ENCODE data around the gene MT1A. TPM values are rescaled to one million over a fixed set of nuclear protein-coding genes. Genes with fewer than 3 reads are reported as not detected.

The MT1A gene
- total RNA-seq, 1 experiment from 2014 or later = 2.8 TPM

DNA sequence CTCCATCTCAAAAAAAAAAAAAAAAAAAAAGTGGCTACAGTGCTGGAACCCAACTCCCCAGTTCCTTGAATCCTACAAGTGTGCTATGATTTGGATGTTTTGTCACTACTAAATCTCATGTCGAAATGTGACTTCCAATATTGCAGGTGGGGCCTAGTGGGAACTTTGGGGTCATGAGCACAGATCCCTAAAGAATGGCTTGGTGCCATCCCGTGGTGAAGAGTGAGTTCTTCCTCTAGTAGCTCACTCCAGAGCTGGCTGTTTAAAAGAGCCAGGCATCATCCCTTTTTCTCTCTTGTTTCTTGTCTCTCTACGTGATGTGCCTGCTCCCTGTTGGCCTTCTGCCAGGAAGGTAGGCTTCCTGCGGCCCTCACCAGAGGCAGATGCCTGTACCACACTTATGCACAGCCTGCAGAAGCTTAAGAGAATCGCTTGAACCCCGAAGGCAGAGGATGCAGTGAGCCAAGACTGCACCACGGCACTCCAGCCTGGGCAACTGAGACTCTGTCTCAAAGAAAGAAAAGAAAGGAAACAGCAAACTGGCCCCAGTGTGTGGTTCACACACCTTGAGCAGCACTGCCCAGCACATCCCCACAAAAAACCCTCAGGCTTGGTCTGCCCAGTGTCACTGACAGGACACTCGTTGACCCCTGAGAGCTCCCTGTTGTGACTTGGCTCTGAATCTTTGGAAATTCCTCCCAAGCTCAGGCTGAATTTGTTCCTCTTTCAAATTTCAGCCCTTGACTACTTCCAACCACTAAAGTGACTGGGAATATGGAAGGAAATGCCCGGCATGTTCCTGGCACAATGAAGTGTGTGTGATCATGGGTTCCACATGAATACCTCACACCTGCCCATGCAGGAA, 9.7 kb upstream of the MT1A start:
- Mint-ChIP-seq H3K27me3 (ENCODE audit: low read depth) (peaks cover 98% of the 10 kb centered on the region), H3K27ac (no peak overlapping the region), H3K4me3 (no peak overlapping the region), H3K36me3 (0 out of 2 replicates have a peak, but pooled peaks cover 2% of the 10 kb centered on the region), H3K9me3 (no peaks in the 10 kb centered on the region), H3K4me1 (peaks cover 34% of the 10 kb centered on the region)
- ATAC-seq (no peak), DNase-seq (ENCODE audit: low spot score) (no peak)
- TF ChIP-seq GRHL2 (CRISPR knock-in tag; IDR thresholded peaks at IDR 0.05; ENCODE audit: insufficient replicate concordance, severe bottlenecking) = no peak
- TF ChIP-seq TEAD1 (CRISPR knock-in tag; IDR thresholded peaks at IDR 0.05) = no peak
- TF ChIP-seq TCF7 (CRISPR knock-in tag; IDR thresholded peaks at IDR 0.05; ENCODE audit: low read depth) = no peak
- TF ChIP-seq ZBTB21 (CRISPR knock-in tag; IDR thresholded peaks at IDR 0.05; ENCODE audit: borderline replicate concordance) = no peak
- TF ChIP-seq ESRRA (CRISPR knock-in tag; IDR thresholded peaks at IDR 0.05; ENCODE audit: borderline replicate concordance) = no peak
- TF ChIP-seq ZNF671 (CRISPR knock-in tag; IDR thresholded peaks at IDR 0.05) = no peak
- TF ChIP-seq ATF1 (CRISPR knock-in tag; IDR thresholded peaks at IDR 0.05) = no peak
- TF ChIP-seq, protein P1, sequence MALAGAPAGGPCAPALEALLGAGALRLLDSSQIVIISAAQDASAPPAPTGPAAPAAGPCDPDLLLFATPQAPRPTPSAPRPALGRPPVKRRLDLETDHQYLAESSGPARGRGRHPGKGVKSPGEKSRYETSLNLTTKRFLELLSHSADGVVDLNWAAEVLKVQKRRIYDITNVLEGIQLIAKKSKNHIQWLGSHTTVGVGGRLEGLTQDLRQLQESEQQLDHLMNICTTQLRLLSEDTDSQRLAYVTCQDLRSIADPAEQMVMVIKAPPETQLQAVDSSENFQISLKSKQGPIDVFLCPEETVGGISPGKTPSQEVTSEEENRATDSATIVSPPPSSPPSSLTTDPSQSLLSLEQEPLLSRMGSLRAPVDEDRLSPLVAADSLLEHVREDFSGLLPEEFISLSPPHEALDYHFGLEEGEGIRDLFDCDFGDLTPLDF (CRISPR knock-in tag; IDR thresholded peaks at IDR 0.05) = no peak
- ChIA-PET CTCF (interaction anchor here (0.7 to 2.2 kb wide), 6 partner anchors 10 to 73 kb away, joined by 4 to 10 read pairs (median 6); partner anchors contain the start of gene MT2A), POLR2A (interaction anchor here (4.9 kb wide), 1 partner anchor 19 kb away, joined by 68 read pairs; the partner anchor contains the start of gene MT2A)

DNA sequence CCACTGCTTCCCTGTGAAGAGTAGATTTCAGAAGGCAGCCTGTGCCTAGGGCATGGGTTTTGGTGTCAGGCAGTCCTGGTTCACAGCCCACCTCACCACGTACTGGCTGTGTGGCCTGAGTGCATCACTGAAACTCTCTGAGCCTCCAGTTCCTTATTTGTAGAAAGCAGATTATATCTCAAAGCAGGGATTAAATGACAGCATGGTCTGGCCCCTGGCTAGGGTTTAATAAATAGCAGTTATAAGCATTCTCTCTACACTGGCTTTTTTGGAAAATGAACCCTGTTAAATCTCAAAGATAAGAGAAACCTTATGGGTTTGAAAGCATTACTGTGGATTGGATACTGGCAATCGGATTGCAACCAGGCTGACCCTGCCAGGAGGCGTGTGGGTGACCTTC, 8.9 kb upstream of the MT1A start:
- no peak overlapping the region for H3K4me3 Mint-ChIP-seq
- DNase-seq (ENCODE audit: low spot score) (no peak), ATAC-seq (no peak)
- H3K9me3 Mint-ChIP-seq = no peaks in the 10 kb centered on the region
- H3K27ac Mint-ChIP-seq = no peak overlapping the region
- peaks cover 3% of the 10 kb centered on the region; the same call in 1 of the 2 replicates for H3K36me3 Mint-ChIP-seq
- POLR2A ChIA-PET = no interaction called here
- TF ChIP-seq, protein P2, sequence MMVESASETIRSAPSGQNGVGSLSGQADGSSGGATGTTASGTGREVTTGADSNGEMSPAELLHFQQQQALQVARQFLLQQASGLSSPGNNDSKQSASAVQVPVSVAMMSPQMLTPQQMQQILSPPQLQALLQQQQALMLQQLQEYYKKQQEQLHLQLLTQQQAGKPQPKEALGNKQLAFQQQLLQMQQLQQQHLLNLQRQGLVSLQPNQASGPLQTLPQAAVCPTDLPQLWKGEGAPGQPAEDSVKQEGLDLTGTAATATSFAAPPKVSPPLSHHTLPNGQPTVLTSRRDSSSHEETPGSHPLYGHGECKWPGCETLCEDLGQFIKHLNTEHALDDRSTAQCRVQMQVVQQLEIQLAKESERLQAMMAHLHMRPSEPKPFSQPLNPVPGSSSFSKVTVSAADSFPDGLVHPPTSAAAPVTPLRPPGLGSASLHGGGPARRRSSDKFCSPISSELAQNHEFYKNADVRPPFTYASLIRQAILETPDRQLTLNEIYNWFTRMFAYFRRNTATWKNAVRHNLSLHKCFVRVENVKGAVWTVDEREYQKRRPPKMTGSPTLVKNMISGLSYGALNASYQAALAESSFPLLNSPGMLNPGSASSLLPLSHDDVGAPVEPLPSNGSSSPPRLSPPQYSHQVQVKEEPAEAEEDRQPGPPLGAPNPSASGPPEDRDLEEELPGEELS (CRISPR knock-in tag; IDR thresholded peaks at IDR 0.05) = no peak
- TF ChIP-seq ZNF121 (CRISPR knock-in tag; IDR thresholded peaks at IDR 0.05) = no peak
- no peak for TF ChIP-seq NR1H2 (CRISPR knock-in tag; IDR thresholded peaks at IDR 0.05)
- no peak for TF ChIP-seq SMAD3 (CRISPR knock-in tag; IDR thresholded peaks at IDR 0.05; ENCODE audit: borderline replicate concordance)
- TF ChIP-seq, protein P3, sequence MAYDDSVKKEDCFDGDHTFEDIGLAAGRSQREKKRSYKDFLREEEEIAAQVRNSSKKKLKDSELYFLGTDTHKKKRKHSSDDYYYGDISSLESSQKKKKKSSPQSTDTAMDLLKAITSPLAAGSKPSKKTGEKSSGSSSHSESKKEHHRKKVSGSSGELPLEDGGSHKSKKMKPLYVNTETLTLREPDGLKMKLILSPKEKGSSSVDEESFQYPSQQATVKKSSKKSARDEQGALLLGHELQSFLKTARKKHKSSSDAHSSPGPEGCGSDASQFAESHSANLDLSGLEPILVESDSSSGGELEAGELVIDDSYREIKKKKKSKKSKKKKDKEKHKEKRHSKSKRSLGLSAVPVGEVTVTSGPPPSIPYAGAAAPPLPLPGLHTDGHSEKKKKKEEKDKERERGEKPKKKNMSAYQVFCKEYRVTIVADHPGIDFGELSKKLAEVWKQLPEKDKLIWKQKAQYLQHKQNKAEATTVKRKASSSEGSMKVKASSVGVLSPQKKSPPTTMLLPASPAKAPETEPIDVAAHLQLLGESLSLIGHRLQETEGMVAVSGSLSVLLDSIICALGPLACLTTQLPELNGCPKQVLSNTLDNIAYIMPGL (CRISPR knock-in tag; IDR thresholded peaks at IDR 0.05) = no peak
- TF ChIP-seq, protein P4, sequence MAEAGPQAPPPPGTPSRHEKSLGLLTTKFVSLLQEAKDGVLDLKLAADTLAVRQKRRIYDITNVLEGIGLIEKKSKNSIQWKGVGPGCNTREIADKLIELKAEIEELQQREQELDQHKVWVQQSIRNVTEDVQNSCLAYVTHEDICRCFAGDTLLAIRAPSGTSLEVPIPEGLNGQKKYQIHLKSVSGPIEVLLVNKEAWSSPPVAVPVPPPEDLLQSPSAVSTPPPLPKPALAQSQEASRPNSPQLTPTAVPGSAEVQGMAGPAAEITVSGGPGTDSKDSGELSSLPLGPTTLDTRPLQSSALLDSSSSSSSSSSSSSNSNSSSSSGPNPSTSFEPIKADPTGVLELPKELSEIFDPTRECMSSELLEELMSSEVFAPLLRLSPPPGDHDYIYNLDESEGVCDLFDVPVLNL (CRISPR knock-in tag; IDR thresholded peaks at IDR 0.05; ENCODE audit: borderline replicate concordance, low read depth) = no peak
- TF ChIP-seq EMX1 (CRISPR knock-in tag; IDR thresholded peaks at IDR 0.05) = no peak
- no peak for TF ChIP-seq ZNF416 (CRISPR knock-in tag; IDR thresholded peaks at IDR 0.05)
- H3K27me3 Mint-ChIP-seq (ENCODE audit: low read depth) = peaks cover 100% of the 10 kb centered on the region
- H3K4me1 Mint-ChIP-seq = peaks cover 34% of the 10 kb centered on the region
- CTCF ChIA-PET = interaction anchor here (2.2 kb wide), 1 partner anchor 29 kb away, joined by 10 read pairs; no protein-coding TSS in a partner anchor
